Measurements from ENCODE around the gene ADAMTS5.

GRCh38 chr21:26933448-26933847 is 33.4 kb downstream of the ADAMTS5 start:
- TF ChIP-seq, protein P1, sequence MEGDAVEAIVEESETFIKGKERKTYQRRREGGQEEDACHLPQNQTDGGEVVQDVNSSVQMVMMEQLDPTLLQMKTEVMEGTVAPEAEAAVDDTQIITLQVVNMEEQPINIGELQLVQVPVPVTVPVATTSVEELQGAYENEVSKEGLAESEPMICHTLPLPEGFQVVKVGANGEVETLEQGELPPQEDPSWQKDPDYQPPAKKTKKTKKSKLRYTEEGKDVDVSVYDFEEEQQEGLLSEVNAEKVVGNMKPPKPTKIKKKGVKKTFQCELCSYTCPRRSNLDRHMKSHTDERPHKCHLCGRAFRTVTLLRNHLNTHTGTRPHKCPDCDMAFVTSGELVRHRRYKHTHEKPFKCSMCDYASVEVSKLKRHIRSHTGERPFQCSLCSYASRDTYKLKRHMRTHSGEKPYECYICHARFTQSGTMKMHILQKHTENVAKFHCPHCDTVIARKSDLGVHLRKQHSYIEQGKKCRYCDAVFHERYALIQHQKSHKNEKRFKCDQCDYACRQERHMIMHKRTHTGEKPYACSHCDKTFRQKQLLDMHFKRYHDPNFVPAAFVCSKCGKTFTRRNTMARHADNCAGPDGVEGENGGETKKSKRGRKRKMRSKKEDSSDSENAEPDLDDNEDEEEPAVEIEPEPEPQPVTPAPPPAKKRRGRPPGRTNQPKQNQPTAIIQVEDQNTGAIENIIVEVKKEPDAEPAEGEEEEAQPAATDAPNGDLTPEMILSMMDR (IDR thresholded peaks at IDR 0.05; ENCODE audit: borderline replicate concordance, extremely low read depth, low read length, poor library complexity, severe bottlenecking): no peak
- TF ChIP-seq EZH2 (IDR thresholded peaks at IDR 0.05; ENCODE audit: borderline replicate concordance, low read depth, low read length, severe bottlenecking): no peak

Measured in DND-41 (cell line).